ENCODE measurements around the gene C21orf58.

The C21orf58 gene

DNA sequence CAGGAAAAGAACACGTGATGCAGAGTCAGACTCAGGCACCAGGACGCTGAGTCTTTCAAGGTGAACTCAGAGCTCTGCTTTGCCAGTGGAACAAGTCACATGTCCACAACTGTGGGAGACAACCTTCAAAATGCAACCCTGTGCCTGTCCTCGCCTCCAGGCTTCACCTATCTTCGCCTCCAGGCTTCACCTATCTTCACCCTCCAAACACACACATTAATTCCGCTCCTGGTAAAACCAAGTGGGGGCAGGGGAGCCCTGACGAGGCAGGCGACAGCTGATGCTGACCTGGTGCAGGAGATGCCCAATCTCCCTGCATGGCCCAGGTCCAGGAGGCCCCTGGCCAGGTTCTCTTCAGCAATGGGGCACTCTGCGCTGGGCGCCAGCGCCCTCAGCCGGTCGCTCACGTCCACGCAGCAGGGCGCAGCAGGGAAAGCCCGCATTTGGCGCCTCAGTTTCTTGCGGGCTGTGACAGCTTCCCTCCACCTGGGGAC, 67.1 kb downstream of the C21orf58 start:
- TF ChIP-seq, protein P1, sequence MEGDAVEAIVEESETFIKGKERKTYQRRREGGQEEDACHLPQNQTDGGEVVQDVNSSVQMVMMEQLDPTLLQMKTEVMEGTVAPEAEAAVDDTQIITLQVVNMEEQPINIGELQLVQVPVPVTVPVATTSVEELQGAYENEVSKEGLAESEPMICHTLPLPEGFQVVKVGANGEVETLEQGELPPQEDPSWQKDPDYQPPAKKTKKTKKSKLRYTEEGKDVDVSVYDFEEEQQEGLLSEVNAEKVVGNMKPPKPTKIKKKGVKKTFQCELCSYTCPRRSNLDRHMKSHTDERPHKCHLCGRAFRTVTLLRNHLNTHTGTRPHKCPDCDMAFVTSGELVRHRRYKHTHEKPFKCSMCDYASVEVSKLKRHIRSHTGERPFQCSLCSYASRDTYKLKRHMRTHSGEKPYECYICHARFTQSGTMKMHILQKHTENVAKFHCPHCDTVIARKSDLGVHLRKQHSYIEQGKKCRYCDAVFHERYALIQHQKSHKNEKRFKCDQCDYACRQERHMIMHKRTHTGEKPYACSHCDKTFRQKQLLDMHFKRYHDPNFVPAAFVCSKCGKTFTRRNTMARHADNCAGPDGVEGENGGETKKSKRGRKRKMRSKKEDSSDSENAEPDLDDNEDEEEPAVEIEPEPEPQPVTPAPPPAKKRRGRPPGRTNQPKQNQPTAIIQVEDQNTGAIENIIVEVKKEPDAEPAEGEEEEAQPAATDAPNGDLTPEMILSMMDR (IDR thresholded peaks at IDR 0.05): no peak
- Histone ChIP-seq H3K4me3 (ENCODE audit: low read depth in 1 of 2, low read length in 1 of 2) (no peak overlapping the region), H3K27me3 (no peaks in the 10 kb centered on the region), H3K36me3 (peaks cover 99% of the 10 kb centered on the region), H3K9me3 (no peaks in the 10 kb centered on the region), H3K4me1 (ENCODE audit: control insufficient read depth in 1 of 2, insufficient read depth in 1 of 2, low read depth in 1 of 2, low read length in 1 of 2) (no peaks in the 10 kb centered on the region), H3K27ac (no peak overlapping the region)

DNA sequence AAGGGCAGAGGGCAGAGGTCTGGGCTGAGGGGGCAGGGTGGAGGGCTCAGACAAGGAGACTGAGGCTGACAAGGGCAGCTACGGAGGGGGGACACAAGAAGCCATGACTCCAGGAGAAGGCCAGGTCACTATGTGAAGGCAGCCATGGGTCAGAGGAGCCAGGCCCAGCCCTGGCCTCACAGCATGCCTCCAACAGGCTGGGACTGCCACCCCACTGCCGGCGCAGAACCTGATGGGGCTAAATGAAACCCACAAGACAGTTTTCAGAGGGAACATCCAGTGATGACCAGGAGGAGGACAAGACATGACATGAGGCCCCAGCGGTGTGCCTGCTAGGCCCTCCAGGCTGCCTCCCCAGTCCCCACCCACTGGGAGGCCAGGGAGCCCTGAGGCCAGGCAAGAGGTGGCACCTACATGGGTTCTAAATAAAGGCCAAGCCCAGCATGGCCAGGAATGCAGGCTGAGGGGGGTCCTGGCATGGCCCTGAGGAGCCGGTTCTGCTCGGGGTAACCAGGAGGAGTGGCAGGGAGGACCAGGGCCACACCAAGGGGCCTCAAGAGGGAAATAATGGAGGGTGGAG, 67.8 kb downstream of the C21orf58 start:
- no peak overlapping the region for H3K4me3 ChIP-seq (ENCODE audit: low read depth in 1 of 2, low read length in 1 of 2)
- TF ChIP-seq, protein P1 (IDR thresholded peaks at IDR 0.05): no peak
- H3K27me3 ChIP-seq: no peaks in the 10 kb centered on the region
- H3K4me1 ChIP-seq (ENCODE audit: control insufficient read depth in 1 of 2, insufficient read depth in 1 of 2, low read depth in 1 of 2, low read length in 1 of 2): no peaks in the 10 kb centered on the region
- H3K27ac ChIP-seq: no peak overlapping the region
- peaks cover 99% of the 10 kb centered on the region for H3K36me3 ChIP-seq
- H3K9me3 ChIP-seq: no peaks in the 10 kb centered on the region

DNA sequence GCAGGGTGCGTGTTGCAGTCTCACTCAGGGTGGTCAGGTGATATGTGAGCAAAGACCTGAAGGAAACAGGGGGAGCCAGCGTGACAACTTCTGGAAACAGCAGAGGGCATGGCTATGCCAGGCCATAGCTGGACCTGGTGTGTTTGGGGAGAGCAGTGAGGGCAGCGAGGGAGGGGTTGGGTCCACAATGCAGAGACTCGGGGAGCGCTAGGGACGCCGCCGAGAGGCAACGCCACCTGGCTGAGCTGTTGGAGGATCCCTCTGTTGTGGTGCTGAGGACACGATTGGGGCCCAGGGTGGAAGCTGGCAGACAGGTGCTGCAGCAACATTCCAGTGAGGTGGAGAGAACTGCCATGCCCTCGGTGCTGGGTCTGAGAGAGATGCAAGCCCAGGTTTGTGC, 68.5 kb downstream of the C21orf58 start:
- Histone ChIP-seq H3K27ac (no peak overlapping the region), H3K4me1 (ENCODE audit: control insufficient read depth in 1 of 2, insufficient read depth in 1 of 2, low read depth in 1 of 2, low read length in 1 of 2) (no peaks in the 10 kb centered on the region), H3K36me3 (peaks cover 99% of the 10 kb centered on the region), H3K9me3 (no peaks in the 10 kb centered on the region), H3K27me3 (no peaks in the 10 kb centered on the region), H3K4me3 (ENCODE audit: low read depth in 1 of 2, low read length in 1 of 2) (no peak overlapping the region)
- TF ChIP-seq, protein P1 (IDR thresholded peaks at IDR 0.05): no peak

GRCh38 chr21:46254208-46254975, 69.3 kb downstream of the C21orf58 start:
- Histone ChIP-seq H3K27ac (no peak overlapping the region), H3K4me1 (ENCODE audit: control insufficient read depth in 1 of 2, insufficient read depth in 1 of 2, low read depth in 1 of 2, low read length in 1 of 2) (no peaks in the 10 kb centered on the region), H3K4me3 (ENCODE audit: low read depth in 1 of 2, low read length in 1 of 2) (no peak overlapping the region), H3K36me3 (peaks cover 99% of the 10 kb centered on the region), H3K9me3 (no peaks in the 10 kb centered on the region), H3K27me3 (no peaks in the 10 kb centered on the region)
- TF ChIP-seq, protein P1 (IDR thresholded peaks at IDR 0.05): no peak

DNA sequence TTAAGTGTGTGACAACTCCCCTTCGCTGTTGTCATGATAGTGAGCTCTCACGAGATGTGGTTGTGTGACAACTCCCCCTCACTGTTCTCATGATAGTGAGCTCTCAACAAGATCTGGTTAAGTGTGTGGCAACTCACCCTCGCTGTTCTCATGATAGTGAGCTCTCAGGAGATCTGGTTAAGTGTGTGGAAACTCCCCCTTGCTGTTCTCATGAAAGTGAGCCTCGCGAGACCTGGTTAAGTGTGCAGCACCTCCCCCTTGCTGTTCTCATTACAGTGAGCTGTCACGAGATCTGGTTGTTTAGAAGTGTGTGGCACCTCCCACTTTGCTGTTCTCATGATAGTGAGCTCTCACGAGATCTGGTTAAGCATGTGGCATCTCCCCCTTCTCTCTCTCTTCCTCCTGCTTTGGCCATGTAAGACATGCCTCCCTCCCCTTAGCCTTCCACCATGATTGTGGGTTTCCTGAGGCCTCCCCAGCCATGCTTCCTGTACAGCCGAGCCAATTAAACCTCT, 70.0 kb downstream of the C21orf58 start:
- peaks cover 98% of the 10 kb centered on the region for H3K36me3 ChIP-seq
- no peaks in the 10 kb centered on the region for H3K4me1 ChIP-seq (ENCODE audit: control insufficient read depth in 1 of 2, insufficient read depth in 1 of 2, low read depth in 1 of 2, low read length in 1 of 2)
- TF ChIP-seq, protein P1 (IDR thresholded peaks at IDR 0.05): no peak
- H3K4me3 ChIP-seq (ENCODE audit: low read depth in 1 of 2, low read length in 1 of 2): no peak overlapping the region
- no peaks in the 10 kb centered on the region for H3K27me3 ChIP-seq
- no peak overlapping the region for H3K27ac ChIP-seq
- H3K9me3 ChIP-seq: no peaks in the 10 kb centered on the region
